HUES6 (cell line): ENCODE results near the gene RTL3.

Experiments used
- H3K27ac ChIP-seq: 2 replicates; pipeline ENCODE4 v1.7.0; 2013; ENCODE audit warnings: low read depth, mild to moderate bottlenecking, low read length, inconsistent platforms
- H3K27me3 ChIP-seq: 2 replicates; pipeline ENCODE4 v1.6.1; 2013; ENCODE audit warnings: low read length; ENCODE audit not compliant: control insufficient read depth, insufficient read depth
- H3K36me3 ChIP-seq: 2 replicates; pipeline ENCODE4 v1.6.1; 2013; ENCODE audit warnings: low read length; ENCODE audit not compliant: control insufficient read depth, insufficient read depth
- H3K4me1 ChIP-seq: 2 replicates; pipeline ENCODE4 v1.6.1; 2013; ENCODE audit warnings: low read length; ENCODE audit not compliant: control insufficient read depth, insufficient read depth
- H3K4me3 ChIP-seq: 2 replicates; pipeline ENCODE4 v1.5.1; 2013; ENCODE audit warnings: low read depth, low read length
- H3K9ac ChIP-seq: one replicate; pipeline ENCODE4 v1.6.1; 2013; ENCODE audit warnings: mild to moderate bottlenecking, low read length
- H3K9me3 ChIP-seq: 2 replicates; pipeline ENCODE4 v1.6.1; 2013; ENCODE audit warnings: low read depth, low read length; ENCODE audit not compliant: control insufficient read depth, insufficient read depth

The RTL3 gene

GRCh38 chrX:78619834-78620233 is 39.3 kb downstream of the RTL3 start:
- Histone ChIP-seq H3K4me3 (no peak overlapping the region), H3K27ac (no peak overlapping the region), H3K9ac (no peak overlapping the region), H3K36me3 (no peaks in the 10 kb centered on the region), H3K4me1 (no peaks in the 10 kb centered on the region), H3K27me3 (no peaks in the 10 kb centered on the region), H3K9me3 (peaks cover 3% of the 10 kb centered on the region; the same call in 1 of the 2 replicates)

- no peak overlapping the region for H3K27ac ChIP-seq
- peaks cover 3% of the 10 kb centered on the region; the same call in 1 of the 2 replicates for H3K9me3 ChIP-seq
- H3K27me3 ChIP-seq: no peaks in the 10 kb centered on the region
- H3K9ac ChIP-seq: no peak overlapping the region
- H3K4me1 ChIP-seq: no peaks in the 10 kb centered on the region
- no peak overlapping the region for H3K4me3 ChIP-seq
- H3K36me3 ChIP-seq: no peaks in the 10 kb centered on the region
Measured at GRCh38 chrX:78618987-78619386, 40.1 kb downstream of the RTL3 start.

- no peak overlapping the region for H3K27ac ChIP-seq
- no peaks in the 10 kb centered on the region for H3K4me1 ChIP-seq
- peaks cover 6% of the 10 kb centered on the region; the same call in 1 of the 2 replicates for H3K9me3 ChIP-seq
- H3K27me3 ChIP-seq: no peaks in the 10 kb centered on the region
- no peak overlapping the region for H3K9ac ChIP-seq
- no peak overlapping the region for H3K4me3 ChIP-seq
- no peaks in the 10 kb centered on the region for H3K36me3 ChIP-seq
Measured at GRCh38 chrX:78614264-78614663, 44.9 kb downstream of the RTL3 start.
